Cardiac fibroblast (primary cell): ENCODE results near the gene C8G.

Experiments
- DNase-seq, 2 donors: peaks; one replicate each; pipeline versions ENCODE4 v3.0.0 to v3.0.0-alpha.2; 2010; ENCODE audit warnings: low read depth in 2 of 2
- H3K4me3 ChIP-seq, 2 donors: replicated peaks in 1 of 2; 1 replicate in 1 of 2; 2 replicates in 1 of 2; pipeline ENCODE4 v1.5.1; 2011; ENCODE audit warnings: low read depth in 2 of 2, low read length in 2 of 2, mild to moderate bottlenecking in 2 of 2, moderate library complexity in 1 of 2
- CTCF ChIP-seq: IDR thresholded peaks from one replicate; pipeline ENCODE4 v1.5.1; 2011; ENCODE audit warnings: low read depth, mild to moderate bottlenecking, low read length, inconsistent platforms

C8G gene

DNA sequence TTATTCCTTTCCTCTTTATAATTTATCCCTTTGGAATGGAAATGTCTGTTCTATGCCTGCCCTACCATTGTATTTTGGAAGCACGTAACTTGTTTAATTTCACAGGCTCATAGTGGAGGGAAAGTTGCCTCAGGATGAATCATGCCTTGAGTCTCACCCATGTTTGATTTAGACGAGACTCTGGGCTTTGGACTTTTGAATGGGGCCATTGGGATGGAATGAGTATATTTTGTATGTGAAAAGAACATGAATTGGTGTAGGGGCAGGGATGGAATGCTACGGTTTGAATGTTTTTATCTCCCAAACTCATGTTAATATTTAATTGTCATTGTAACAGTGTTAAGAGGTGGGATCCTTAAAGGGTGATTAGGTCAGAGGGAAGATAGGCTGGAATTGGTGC lies 10.8 kb upstream of the C8G start:
- TF ChIP-seq CTCF, result no peak
- no peak overlapping the region for H3K4me3 ChIP-seq
- DNase-seq, result no peak

DNA sequence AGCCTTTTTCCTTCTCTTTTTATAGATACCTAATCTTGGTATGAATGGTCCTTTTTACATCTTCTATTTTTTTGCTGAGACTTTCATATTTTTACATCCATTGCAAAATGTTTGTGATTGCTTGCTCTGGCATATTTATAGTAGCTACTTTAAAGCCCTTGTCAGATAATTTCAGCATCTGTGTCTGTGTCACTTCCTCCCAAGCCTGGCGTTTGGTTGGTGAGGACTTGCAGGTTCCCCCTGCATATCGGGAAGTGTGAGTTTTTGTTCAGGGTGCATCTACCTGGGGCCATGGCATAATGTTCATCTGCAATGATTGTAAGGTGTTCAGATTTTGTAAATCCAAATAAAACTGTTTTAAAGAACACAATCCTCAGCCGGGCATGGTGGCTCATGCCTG lies 9.4 kb upstream of the C8G start:
- no peak for TF ChIP-seq CTCF
- no peak overlapping the region for H3K4me3 ChIP-seq
- no peak for DNase-seq

DNA sequence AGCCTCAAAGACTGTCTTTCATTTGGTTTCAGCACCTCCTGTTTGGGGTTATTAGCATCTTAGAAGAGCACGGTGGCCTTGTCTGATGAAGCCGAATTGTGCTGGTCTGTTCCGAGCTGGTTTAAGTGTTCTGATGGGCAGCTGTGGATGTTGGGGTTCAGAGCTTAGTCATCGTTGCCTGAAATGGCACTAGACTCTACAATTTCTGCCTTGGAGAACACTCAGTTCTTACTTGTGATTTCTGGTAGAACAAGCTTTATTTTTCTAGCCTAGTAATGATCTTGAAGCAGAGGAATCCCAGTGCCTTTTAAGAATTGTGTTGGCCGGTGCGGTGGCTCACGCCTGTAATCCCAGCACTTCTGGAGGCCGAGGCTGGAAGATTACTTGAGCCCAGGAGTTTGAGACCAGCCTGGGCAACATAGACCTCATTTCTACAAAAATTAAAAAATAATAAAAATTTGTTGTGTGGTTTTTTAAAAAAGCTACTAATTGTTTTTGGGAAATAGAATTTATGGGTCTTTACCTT lies 8.3 kb upstream of the C8G start:
- no peak for DNase-seq
- no peak for TF ChIP-seq CTCF
- H3K4me3 ChIP-seq, result no peak overlapping the region

DNA sequence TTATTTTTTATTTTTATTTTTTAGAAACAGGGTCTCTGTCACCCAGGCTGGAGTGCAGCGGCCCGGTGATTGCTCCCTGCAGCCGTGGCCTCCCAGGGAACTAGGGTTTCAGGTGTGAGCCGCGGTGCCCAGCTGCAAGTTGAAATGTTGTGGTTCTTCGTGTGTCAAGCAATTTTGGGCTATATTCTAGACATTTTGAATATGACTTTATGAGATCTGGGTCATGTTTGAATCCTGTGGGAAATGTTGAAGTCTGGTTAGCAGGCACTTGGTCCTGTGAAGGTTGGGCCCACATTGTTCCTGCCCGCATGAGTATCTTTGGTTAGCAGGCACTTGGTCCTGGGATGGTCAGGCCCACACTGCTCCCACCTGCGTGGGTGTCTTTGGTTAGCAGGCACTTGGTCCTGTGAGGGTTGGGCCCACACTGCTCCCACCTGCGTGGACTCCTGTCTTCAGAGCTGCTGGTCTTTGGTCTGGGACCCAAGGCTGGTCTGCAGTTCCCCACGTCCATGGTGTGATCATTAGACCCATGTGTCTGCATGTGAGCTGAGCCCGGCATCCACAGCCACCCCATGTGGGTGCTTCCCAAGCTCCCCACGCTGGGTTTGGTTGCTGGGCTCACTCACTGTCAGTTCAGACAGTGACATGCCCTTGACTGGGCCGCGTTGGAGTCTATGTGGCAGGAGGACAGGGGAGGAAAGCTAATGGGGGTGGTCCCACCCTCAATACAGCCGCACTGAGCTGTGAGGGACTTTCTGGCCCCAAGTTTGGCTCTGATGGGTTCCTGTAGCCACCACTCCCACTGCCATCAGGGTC lies 7.6 kb upstream of the C8G start:
- no peak for DNase-seq
- TF ChIP-seq CTCF, result no peak
- no peak overlapping the region for H3K4me3 ChIP-seq

GRCh38 chr9:136939431-136939995 lies 5.5 kb upstream of the C8G start:
- H3K4me3 ChIP-seq, result no peak overlapping the region
- TF ChIP-seq CTCF, result no peak
- DNase-seq, result no peak

- H3K4me3 ChIP-seq, result no peak overlapping the region
- no peak for TF ChIP-seq CTCF
- no peak for DNase-seq
Observed at GRCh38 chr9:136939996-136940525, 5.0 kb upstream of the C8G start.
